B cell (primary cell): ENCODE results near the gene RPS25. TPM values are rescaled to one million over a fixed set of nuclear protein-coding genes. Genes with fewer than 3 reads are reported as not detected.

Experiments
- ATAC-seq: fragments of 200-7000 bp; cut with Tn5 transposase; one replicate; pipeline ENCODE4 v1.10.0; 2021; ENCODE audit warnings: low read depth, mild to moderate bottlenecking, moderate number of reproducible peaks, moderate library complexity
- CTCF ChIA-PET: fragments of 350-600 bp; sonication (Branson Sonifier 250); formaldehyde crosslinking; loops from one replicate; lab custom pipeline; 2021; ENCODE audit warnings: antibody characterized with exemption, inconsistent platforms; lab: Charles Lee
- POLR2A ChIA-PET: fragments of 350-600 bp; sonication (Branson Sonifier 250); formaldehyde crosslinking; loops from one replicate; lab custom pipeline; 2021; ENCODE audit warnings: antibody characterized with exemption; lab: Charles Lee
- DNase-seq: peaks from one replicate; pipeline ENCODE4 v3.0.0; 2013
- H2AFZ ChIP-seq: 2 replicates; pipeline ENCODE4 v1.6.1; 2012; ENCODE audit warnings: mild to moderate bottlenecking, low read depth, low read length; ENCODE audit not compliant: insufficient read depth, poor library complexity, severe bottlenecking
- H3K27ac ChIP-seq, 2 donors: 1 replicate in 1 of 2; 2 replicates in 1 of 2; pipeline ENCODE4 v1.5.1; 2012 to 2013; ENCODE audit warnings: low read length in 2 of 2, mild to moderate bottlenecking in 2 of 2, moderate library complexity in 1 of 2
- H3K27me3 ChIP-seq, 4 experiments: fragments of 200-600 bp in 1 of 4; sonication (generic) in 1 of 4; replicated peaks in 1 of 4; 1 replicate in 2 of 4; 2 replicates in 2 of 4; pipeline versions ENCODE4 v1.6.1 to v1.7.0; 2013 to 2016; ENCODE audit warnings: low read length in 3 of 4, mild to moderate bottlenecking in 2 of 4, mixed read lengths in 1 of 4, moderate library complexity in 1 of 4; ENCODE audit not compliant: insufficient read depth in 4 of 4, control insufficient read depth in 3 of 4; ENCODE audit errors: control extremely low read depth in 1 of 4
- H3K36me3 ChIP-seq, 2 experiments: replicated peaks in 1 of 2; 1 replicate in 1 of 2; 2 replicates in 1 of 2; pipeline versions ENCODE4 v1.6.1 to v1.7.1; 2013; ENCODE audit warnings: low read length in 1 of 2; ENCODE audit not compliant: insufficient read depth in 2 of 2, control insufficient read depth in 1 of 2; ENCODE audit errors: control extremely low read depth in 1 of 2, extremely low read depth in 1 of 2
- H3K4me1 ChIP-seq, 2 donors: fragments of 200-600 bp in 1 of 2; sonication (generic) in 1 of 2; 1 replicate in 1 of 2; 2 replicates in 1 of 2; pipeline versions ENCODE4 v1.5.1 to v1.6.1; 2013 to 2017; ENCODE audit warnings: low read length in 2 of 2; ENCODE audit not compliant: control insufficient read depth in 2 of 2, insufficient read depth in 2 of 2
- H3K4me2 ChIP-seq: replicated peaks from 2 replicates; pipeline ENCODE3; 2012; ENCODE audit warnings: mild to moderate bottlenecking, low read depth, low read length; ENCODE audit not compliant: poor library complexity, severe bottlenecking
- H3K4me3 ChIP-seq, 5 experiments: fragments of 200-600 bp in 1 of 5; sonication (generic) in 1 of 5; 1 replicate in 3 of 5; 2 replicates in 2 of 5; pipeline versions ENCODE4 v1.5.1 to v1.7.0; 2011 to 2016; ENCODE audit warnings: low read length in 4 of 5, mild to moderate bottlenecking in 4 of 5, low read depth in 2 of 5, control low read depth in 1 of 5, moderate library complexity in 1 of 5; ENCODE audit not compliant: insufficient read depth in 1 of 5; ENCODE audit errors: control extremely low read depth in 1 of 5, extremely low read depth in 1 of 5
- H3K79me2 ChIP-seq: fragments of 200-600 bp; sonication (generic); one replicate; pipeline ENCODE4 v1.6.0; 2016; ENCODE audit warnings: low read length; ENCODE audit not compliant: control insufficient read depth, insufficient read depth
- H3K9ac ChIP-seq: fragments of 200-600 bp; sonication (generic); 2 replicates; pipeline ENCODE4 v1.6.1; 2017; ENCODE audit warnings: mild to moderate bottlenecking, low read length, moderate library complexity
- H3K9me3 ChIP-seq, 3 donors: one replicate each; pipeline versions ENCODE4 v1.6.1 to v1.7.1; 2013; ENCODE audit warnings: low read length in 2 of 3; ENCODE audit not compliant: control insufficient read depth in 2 of 3, insufficient read depth in 1 of 3; ENCODE audit errors: control extremely low read depth in 1 of 3
- H4K20me1 ChIP-seq: 2 replicates; pipeline ENCODE4 v1.6.0; 2012; ENCODE audit warnings: mild to moderate bottlenecking, low read length; ENCODE audit not compliant: insufficient read depth, control insufficient read depth, poor library complexity, severe bottlenecking
- H3K27ac Mint-ChIP-seq: one replicate; pipeline ENCODE4 v1.8.0; 2021; ENCODE audit warnings: mixed read lengths
- H3K27me3 Mint-ChIP-seq: one replicate; pipeline ENCODE4 v1.8.0; 2021; ENCODE audit warnings: mixed read lengths
- H3K4me1 Mint-ChIP-seq: one replicate; pipeline ENCODE4 v1.8.0; 2021; ENCODE audit warnings: mixed read lengths
- H3K4me3 Mint-ChIP-seq: one replicate; pipeline ENCODE4 v1.8.0; 2021; ENCODE audit warnings: mixed read lengths
- H3K9me3 Mint-ChIP-seq: one replicate; pipeline ENCODE4 v1.8.0; 2022; ENCODE audit warnings: mixed read lengths; ENCODE audit not compliant: insufficient read depth
- CTCF ChIP-seq: fragments of 200-600 bp; IDR thresholded peaks from one replicate; pipeline ENCODE4 v1.8.0; 2022; ENCODE audit warnings: antibody characterized with exemption, mild to moderate bottlenecking
- EZH2 ChIP-seq: IDR thresholded peaks from 2 replicates; pipeline ENCODE4 v1.6.1; 2012; ENCODE audit warnings: borderline replicate concordance, low read depth, mild to moderate bottlenecking, moderate library complexity, low read length; ENCODE audit not compliant: insufficient read depth, poor library complexity, severe bottlenecking
- WGBS: methylation state at CpG from one replicate; pipeline ENCODE4 v1.1.5; 2013; ENCODE audit warnings: missing lambda C conversion rate; ENCODE audit not compliant: insufficient coverage; 5-methylcytosine and 5-hydroxymethylcytosine counted together
- intact Hi-C: fragments of 100-400 bp; cut with micrococcal nuclease; formaldehyde crosslinking; loops from one replicate; pipeline ENCODE4 v1.10.0; 2022
- polyA plus RNA-seq: library from polyadenylated mRNA; depleted of rRNA; stranded (reverse); fragments of >200 nt; gene quantifications from 2 replicates; pipeline ENCODE4 v1.2.3, GENCODE V29; 2012
- total RNA-seq, 2 donors: library from RNA; stranded (reverse); fragments of 120-200 nt in 1 of 2; gene quantifications; 1 replicate in 1 of 2; 2 replicates in 1 of 2; pipeline versions ENCODE4 v1.2.3 to v1.2.4, GENCODE V29; 2013 to 2022

Gene RPS25
- total and polyA plus RNA-seq, 2 donors (not counting 1 experiment from before 2014, with no cell fraction given) = 1,823 to 2,003 TPM

GRCh38 chr11:119024430-119025098, 6.4 kb upstream of the RPS25 start:
- Mint-ChIP-seq H3K27me3 (no peaks in the 10 kb centered on the region), H3K4me1 (peaks cover 18% of the 10 kb centered on the region), H3K9me3 (no peaks in the 10 kb centered on the region), H3K27ac (no peak overlapping the region), H3K4me3 (no peak overlapping the region)
- H2AFZ ChIP-seq = no peak overlapping the region
- ChIA-PET CTCF (no interaction called here), POLR2A (interaction anchor here (0.9 to 1.0 kb wide), 2 partner anchors 22 to 27 kb away, joined by 3 to 6 read pairs; partner anchors contain the start of gene CENATAC)
- H4K20me1 ChIP-seq = peaks cover 10% of the 10 kb centered on the region
- peaks cover 7 to 8% of the 10 kb centered on the region in 2 donors for H3K4me1 ChIP-seq
- H3K4me3 ChIP-seq = no peak overlapping the region
- H3K27me3 ChIP-seq = no peaks in the 10 kb centered on the region
- intact Hi-C loops = no loop called here
- DNase-seq (no peak), ATAC-seq (no peak)
- no peak for TF ChIP-seq EZH2
- no peak for TF ChIP-seq CTCF
- 94% methylated on average over 15 of the region's 15 CpGs for whole genome bisulfite sequencing
- H3K9me3 ChIP-seq = no peaks in the 10 kb centered on the region
- no peak overlapping the region for H3K27ac ChIP-seq
- peaks cover 55% of the 10 kb centered on the region for H3K79me2 ChIP-seq
- no peak overlapping the region for H3K9ac ChIP-seq
- H3K36me3 ChIP-seq = peaks cover 7 to 44% of the 10 kb centered on the region in 2 experiments
- no peak overlapping the region for H3K4me2 ChIP-seq

DNA sequence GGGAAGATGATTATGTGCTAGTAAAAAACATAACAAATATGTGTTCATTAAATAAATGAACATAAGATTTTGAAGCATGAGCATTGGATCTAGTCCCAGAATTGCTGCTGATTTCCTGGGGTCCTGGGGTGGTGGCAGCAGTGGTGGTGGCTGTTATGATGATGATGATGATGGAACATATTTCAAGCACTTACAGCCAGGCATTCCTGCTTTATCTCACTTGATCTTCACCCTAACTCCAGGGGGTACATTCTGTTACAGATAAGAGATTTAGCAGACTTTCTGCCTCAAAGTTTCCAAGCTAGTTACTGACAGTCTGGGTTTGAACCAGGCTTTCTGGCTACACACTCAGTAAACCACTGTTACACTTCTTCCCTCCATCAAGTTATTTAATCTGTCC, 5.6 kb upstream of the RPS25 start:
- Histone ChIP-seq H3K4me1 (peaks cover 12 to 14% of the 10 kb centered on the region in 2 donors), H3K27ac (no peak overlapping the region), H2AFZ (no peak overlapping the region), H3K9me3 (no peaks in the 10 kb centered on the region), H3K79me2 (peaks cover 54% of the 10 kb centered on the region), H3K4me3 (no peak overlapping the region), H4K20me1 (peaks cover 10% of the 10 kb centered on the region), H3K36me3 (peaks cover 7 to 44% of the 10 kb centered on the region in 2 experiments), H3K27me3 (no peaks in the 10 kb centered on the region), H3K9ac (no peak overlapping the region), H3K4me2 (no peak overlapping the region)
- ChIA-PET POLR2A (interaction anchor here (1.0 kb wide), 1 partner anchor 26 kb away, joined by 3 read pairs; the partner anchor contains the start of gene CENATAC), CTCF (no interaction called here)
- DNase-seq (no peak), ATAC-seq (no peak)
- Mint-ChIP-seq H3K4me1 (peaks cover 17% of the 10 kb centered on the region), H3K4me3 (no peak overlapping the region), H3K27me3 (no peaks in the 10 kb centered on the region), H3K9me3 (no peaks in the 10 kb centered on the region), H3K27ac (peak overlapping the region; percentile 8)
- intact Hi-C loops = no loop called here
- TF ChIP-seq CTCF (no peak), EZH2 (no peak)
